ENCODE data around the gene CYTH3. TPM values are rescaled to one million over a fixed set of nuclear protein-coding genes. Genes with fewer than 3 reads are reported as not detected.
A peak's percentile ranks its signal among the peaks of the same experiment; 100 is the strongest.

CYTH3 gene
- 10 to 100 TPM; 14.6 to 47.4 (median 22.8) TPM for total RNA-seq

GRCh38 chr7:6272481-6273323, at the start of gene CYTH3:
Gene CYTH3 (minus strand): TSS chr7:6272624. CDS start chr7:6272507, 117 bp downstream.
- TF ChIP-seq POLR2A (IDR thresholded peaks at IDR 0.05) (peak; percentile 87 to 88), CTCF (IDR thresholded peaks at IDR 0.05) (no peak)
- Histone ChIP-seq H3K4me1 (peaks cover 5 to 9% of the 10 kb centered on the region in 2 donors), H3K4me3 (peak within 1 kb of the TSS; percentile 66 to 73), H3K27me3 (no peaks in the 10 kb centered on the region), H3K36me3 (no peaks in the 10 kb centered on the region), H3K27ac (peak within 1 kb of the TSS; percentile 77 to 79), H3K9me3 (no peaks in the 10 kb centered on the region)
- DNase-seq = peak; percentile 66 to 89
- intact Hi-C loops (cut with DNase I; ENCODE audit: low total_unique reads) = no loop called here

GRCh38 chr7:6320791-6321190, 48.4 kb upstream of the CYTH3 start:
- intact Hi-C loops (cut with DNase I; ENCODE audit: low total_unique reads) = loop anchor here (5.0 kb wide), 1 partner anchor 163 kb away; no protein-coding TSS in a partner anchor
- Histone ChIP-seq H3K36me3 (no peaks in the 10 kb centered on the region), H3K4me3 (no peak overlapping the region), H3K4me1 (no peaks in the 10 kb centered on the region), H3K27ac (no peak overlapping the region), H3K27me3 (no peaks in the 10 kb centered on the region), H3K9me3 (no peaks in the 10 kb centered on the region)
- TF ChIP-seq CTCF (IDR thresholded peaks at IDR 0.05) = no peak
- TF ChIP-seq POLR2A (IDR thresholded peaks at IDR 0.05) = no peak
- no peak for DNase-seq

- intact Hi-C loops (cut with DNase I; ENCODE audit: low total_unique reads) = no loop called here
Measured at GRCh38 chr7:6317797-6318438, 45.5 kb upstream of the CYTH3 start.

GRCh38 chr7:6316226-6316625, 43.8 kb upstream of the CYTH3 start:
- peak overlapping the region; percentile 16 to 54 for H3K27ac ChIP-seq
- TF ChIP-seq POLR2A (IDR thresholded peaks at IDR 0.05) (no peak), CTCF (IDR thresholded peaks at IDR 0.05) (no peak)
- H3K9me3 ChIP-seq = no peaks in the 10 kb centered on the region
- H3K4me3 ChIP-seq = no peak overlapping the region
- H3K4me1 ChIP-seq = no peaks in the 10 kb centered on the region
- no peaks in the 10 kb centered on the region for H3K36me3 ChIP-seq
- no peaks in the 10 kb centered on the region for H3K27me3 ChIP-seq
- no peak for DNase-seq
- intact Hi-C loops (cut with DNase I; ENCODE audit: low total_unique reads) = no loop called here

More at GRCh38 chr7:6317797-6318438, 45.5 kb upstream of the CYTH3 start:
- Histone ChIP-seq H3K36me3 (no peaks in the 10 kb centered on the region), H3K27me3 (no peaks in the 10 kb centered on the region), H3K4me3 (no peak overlapping the region), H3K9me3 (no peaks in the 10 kb centered on the region), H3K27ac (peak overlapping the region; percentile 63 to 73), H3K4me1 (no peaks in the 10 kb centered on the region)
- TF ChIP-seq CTCF (IDR thresholded peaks at IDR 0.05) = no peak
- TF ChIP-seq POLR2A (IDR thresholded peaks at IDR 0.05) = no peak
- peak; percentile 89 to 91 for DNase-seq

GRCh38 chr7:6315746-6316145, 43.3 kb upstream of the CYTH3 start:
- H3K9me3 ChIP-seq = no peaks in the 10 kb centered on the region
- no peaks in the 10 kb centered on the region for H3K4me1 ChIP-seq
- H3K36me3 ChIP-seq = no peaks in the 10 kb centered on the region
- H3K27ac ChIP-seq = peak overlapping the region; percentile 16 to 54
- no peak for DNase-seq
- no peaks in the 10 kb centered on the region for H3K27me3 ChIP-seq
- no peak for TF ChIP-seq CTCF (IDR thresholded peaks at IDR 0.05)
- no peak for TF ChIP-seq POLR2A (IDR thresholded peaks at IDR 0.05)
- intact Hi-C loops (cut with DNase I; ENCODE audit: low total_unique reads) = no loop called here
- H3K4me3 ChIP-seq = no peak overlapping the region
